ACHN (cell line): ENCODE data around the gene VAV2.
"Not testable (repeated sequence)": the region's sequence is repeated elsewhere in the genome, so short reads cannot be mapped to it uniquely, and the experiment has no call there.

Source experiments
- DNase-seq: peaks from one replicate; pipeline ENCODE4 v3.0.0-alpha.2; 2015
- in situ Hi-C: cut with HindIII; loops from 2 replicates; pipeline ENCODE4 v1.10.0; 2017; ENCODE audit warnings: low sequenced_read_pairs, low pct_ligation_motif_present, low pct_unique_long_range_greater_than_20kb

The VAV2 gene

GRCh38 chr9:133961226-133962165 lies 30.6 kb downstream of the VAV2 start:
- DNase-seq, result no peak
- in situ Hi-C loops, result no loop called here

- DNase-seq, result no peak
- in situ Hi-C loops, result no loop called here
Measured at GRCh38 chr9:133960568-133961129, 31.5 kb downstream of the VAV2 start.

GRCh38 chr9:133959966-133960567 lies 32.1 kb downstream of the VAV2 start:
- in situ Hi-C loops, result no loop called here
- no peak for DNase-seq

- in situ Hi-C loops, result no loop called here
- no peak for DNase-seq
Measured at GRCh38 chr9:133959171-133959570, 33.0 kb downstream of the VAV2 start.

GRCh38 chr9:133958756-133959155 lies 33.4 kb downstream of the VAV2 start:
- DNase-seq, result no peak
- in situ Hi-C loops, result no loop called here

GRCh38 chr9:133957772-133958171 lies 34.4 kb downstream of the VAV2 start:
- in situ Hi-C loops, DNase-seq: not testable (repeated sequence)

- in situ Hi-C loops, result no loop called here
- no peak for DNase-seq
Measured at GRCh38 chr9:133957328-133957727, 34.8 kb downstream of the VAV2 start.

GRCh38 chr9:133956520-133957076 lies 35.5 kb downstream of the VAV2 start:
- DNase-seq, result no peak
- in situ Hi-C loops, result no loop called here

GRCh38 chr9:133955821-133956411 lies 36.2 kb downstream of the VAV2 start:
- in situ Hi-C loops, result no loop called here
- no peak for DNase-seq

- no peak for DNase-seq
- in situ Hi-C loops, result no loop called here
Measured at GRCh38 chr9:133954862-133955529, 37.1 kb downstream of the VAV2 start.

- DNase-seq, result no peak
- in situ Hi-C loops, result no loop called here
Measured at GRCh38 chr9:133953976-133954709, 38.0 kb downstream of the VAV2 start.

- no peak for DNase-seq
- in situ Hi-C loops, result no loop called here
Measured at GRCh38 chr9:133953621-133953975, 38.5 kb downstream of the VAV2 start.

GRCh38 chr9:133952598-133953550 lies 39.2 kb downstream of the VAV2 start:
- DNase-seq, result no peak
- in situ Hi-C loops, result no loop called here

- no peak for DNase-seq
- in situ Hi-C loops, result no loop called here
Measured at GRCh38 chr9:133951265-133951664, 40.9 kb downstream of the VAV2 start.

- DNase-seq, result no peak
- in situ Hi-C loops, result no loop called here
Measured at GRCh38 chr9:133950629-133951111, 41.5 kb downstream of the VAV2 start.

- no peak for DNase-seq
Measured at GRCh38 chr9:133950192-133950591, 41.9 kb downstream of the VAV2 start.

More at GRCh38 chr9:133950192-133950591, 41.9 kb downstream of the VAV2 start:
- in situ Hi-C loops, result no loop called here
